Left ventricle myocardium superior (tissue), 1 donor: Measurements from ENCODE around the gene P2RY10. TPM values are rescaled to one million over a fixed set of nuclear protein-coding genes. Genes with fewer than 3 reads are reported as not detected.
"Not testable (repeated sequence)": the region's sequence is repeated elsewhere in the genome, so short reads cannot be mapped to it uniquely, and the experiment has no call there.

Source experiments
- ATAC-seq: fragments of 200-7000 bp; cut with Tn5 transposase; one replicate; pipeline ENCODE4 v1.9.1; 2020; ENCODE audit warnings: mild to moderate bottlenecking, moderate library complexity
- DNase-seq: peaks from one replicate; pipeline ENCODE4 v3.0.0-alpha.2; 2020
- intact Hi-C: fragments of 100-400 bp; cut with micrococcal nuclease; formaldehyde crosslinking; loops from one replicate; pipeline ENCODE4 v1.11.0; 2022
- microRNA-seq: library from miRNA; unstranded; fragments of <30 nt; microRNA quantifications from one replicate; pipeline ENCODE4 v1.2.0, GENCODE V29; 2020; ENCODE audit warnings: borderline number of aligned reads
- total RNA-seq: library from RNA; stranded (reverse); fragmentation: NEBNext Ultra II Directional; extraction: Animal tissue kit (Norgen Biotek cat#: 25700); gene quantifications from one replicate; pipeline ENCODE4 v1.2.1, GENCODE V29; 2021
- donor health status: DM: no; HTN: yes; CAD: no; lungs with severe emphysema.

P2RY10 gene
- total RNA-seq, 1 donor from 2014 or later = 0.20 TPM

GRCh38 chrX:79007540-79007939, 62.3 kb downstream of the P2RY10 start:
- intact Hi-C loops, DNase-seq, ATAC-seq: not testable (repeated sequence)

Small RNA genes lying within 50 kb of the gene (microRNA-seq; reads per million reads assigned to microRNA genes)
- gene MIR4328 = not detected

Other genes with a start within 250 kb of the P2RY10 start
- 0.15 TPM for gene LPAR4, start 197.7 kb upstream of the P2RY10 start, total RNA-seq
- 0.37 TPM for gene GPR174, start 199.3 kb downstream of the P2RY10 start, total RNA-seq